B cell (primary cell): ENCODE measurements around the gene CCDC146. TPM values are rescaled to one million over a fixed set of nuclear protein-coding genes. Genes with fewer than 3 reads are reported as not detected.

Experiments used
- ATAC-seq: fragments of 200-7000 bp; cut with Tn5 transposase; one replicate; pipeline ENCODE4 v1.10.0; 2021; ENCODE audit warnings: low read depth, mild to moderate bottlenecking, moderate number of reproducible peaks, moderate library complexity
- CTCF ChIA-PET: fragments of 350-600 bp; sonication (Branson Sonifier 250); formaldehyde crosslinking; loops from one replicate; lab custom pipeline; 2021; ENCODE audit warnings: antibody characterized with exemption, inconsistent platforms; lab: Charles Lee
- POLR2A ChIA-PET: fragments of 350-600 bp; sonication (Branson Sonifier 250); formaldehyde crosslinking; loops from one replicate; lab custom pipeline; 2021; ENCODE audit warnings: antibody characterized with exemption; lab: Charles Lee
- DNase-seq: peaks from one replicate; pipeline ENCODE4 v3.0.0; 2013
- H2AFZ ChIP-seq: 2 replicates; pipeline ENCODE4 v1.6.1; 2012; ENCODE audit warnings: mild to moderate bottlenecking, low read depth, low read length; ENCODE audit not compliant: insufficient read depth, poor library complexity, severe bottlenecking
- H3K27ac ChIP-seq, 2 donors: 1 replicate in 1 of 2; 2 replicates in 1 of 2; pipeline ENCODE4 v1.5.1; 2012 to 2013; ENCODE audit warnings: low read length in 2 of 2, mild to moderate bottlenecking in 2 of 2, moderate library complexity in 1 of 2
- H3K27me3 ChIP-seq, 4 experiments: fragments of 200-600 bp in 1 of 4; sonication (generic) in 1 of 4; replicated peaks in 1 of 4; 1 replicate in 2 of 4; 2 replicates in 2 of 4; pipeline versions ENCODE4 v1.6.1 to v1.7.0; 2013 to 2016; ENCODE audit warnings: low read length in 3 of 4, mild to moderate bottlenecking in 2 of 4, mixed read lengths in 1 of 4, moderate library complexity in 1 of 4; ENCODE audit not compliant: insufficient read depth in 4 of 4, control insufficient read depth in 3 of 4; ENCODE audit errors: control extremely low read depth in 1 of 4
- H3K36me3 ChIP-seq, 2 experiments: replicated peaks in 1 of 2; 1 replicate in 1 of 2; 2 replicates in 1 of 2; pipeline versions ENCODE4 v1.6.1 to v1.7.1; 2013; ENCODE audit warnings: low read length in 1 of 2; ENCODE audit not compliant: insufficient read depth in 2 of 2, control insufficient read depth in 1 of 2; ENCODE audit errors: control extremely low read depth in 1 of 2, extremely low read depth in 1 of 2
- H3K4me1 ChIP-seq, 2 donors: fragments of 200-600 bp in 1 of 2; sonication (generic) in 1 of 2; 1 replicate in 1 of 2; 2 replicates in 1 of 2; pipeline versions ENCODE4 v1.5.1 to v1.6.1; 2013 to 2017; ENCODE audit warnings: low read length in 2 of 2; ENCODE audit not compliant: control insufficient read depth in 2 of 2, insufficient read depth in 2 of 2
- H3K4me2 ChIP-seq: replicated peaks from 2 replicates; pipeline ENCODE3; 2012; ENCODE audit warnings: mild to moderate bottlenecking, low read depth, low read length; ENCODE audit not compliant: poor library complexity, severe bottlenecking
- H3K4me3 ChIP-seq, 5 experiments: fragments of 200-600 bp in 1 of 5; sonication (generic) in 1 of 5; 1 replicate in 3 of 5; 2 replicates in 2 of 5; pipeline versions ENCODE4 v1.5.1 to v1.7.0; 2011 to 2016; ENCODE audit warnings: low read length in 4 of 5, mild to moderate bottlenecking in 4 of 5, low read depth in 2 of 5, control low read depth in 1 of 5, moderate library complexity in 1 of 5; ENCODE audit not compliant: insufficient read depth in 1 of 5; ENCODE audit errors: control extremely low read depth in 1 of 5, extremely low read depth in 1 of 5
- H3K79me2 ChIP-seq: fragments of 200-600 bp; sonication (generic); one replicate; pipeline ENCODE4 v1.6.0; 2016; ENCODE audit warnings: low read length; ENCODE audit not compliant: control insufficient read depth, insufficient read depth
- H3K9ac ChIP-seq: fragments of 200-600 bp; sonication (generic); 2 replicates; pipeline ENCODE4 v1.6.1; 2017; ENCODE audit warnings: mild to moderate bottlenecking, low read length, moderate library complexity
- H3K9me3 ChIP-seq, 3 donors: one replicate each; pipeline versions ENCODE4 v1.6.1 to v1.7.1; 2013; ENCODE audit warnings: low read length in 2 of 3; ENCODE audit not compliant: control insufficient read depth in 2 of 3, insufficient read depth in 1 of 3; ENCODE audit errors: control extremely low read depth in 1 of 3
- H4K20me1 ChIP-seq: 2 replicates; pipeline ENCODE4 v1.6.0; 2012; ENCODE audit warnings: mild to moderate bottlenecking, low read length; ENCODE audit not compliant: insufficient read depth, control insufficient read depth, poor library complexity, severe bottlenecking
- H3K27ac Mint-ChIP-seq: one replicate; pipeline ENCODE4 v1.8.0; 2021; ENCODE audit warnings: mixed read lengths
- H3K27me3 Mint-ChIP-seq: one replicate; pipeline ENCODE4 v1.8.0; 2021; ENCODE audit warnings: mixed read lengths
- H3K4me1 Mint-ChIP-seq: one replicate; pipeline ENCODE4 v1.8.0; 2021; ENCODE audit warnings: mixed read lengths
- H3K4me3 Mint-ChIP-seq: one replicate; pipeline ENCODE4 v1.8.0; 2021; ENCODE audit warnings: mixed read lengths
- H3K9me3 Mint-ChIP-seq: one replicate; pipeline ENCODE4 v1.8.0; 2022; ENCODE audit warnings: mixed read lengths; ENCODE audit not compliant: insufficient read depth
- EZH2 ChIP-seq: IDR thresholded peaks from 2 replicates; pipeline ENCODE4 v1.6.1; 2012; ENCODE audit warnings: borderline replicate concordance, low read depth, mild to moderate bottlenecking, moderate library complexity, low read length; ENCODE audit not compliant: insufficient read depth, poor library complexity, severe bottlenecking
- WGBS: methylation state at CpG from one replicate; pipeline ENCODE4 v1.1.5; 2013; ENCODE audit warnings: missing lambda C conversion rate; ENCODE audit not compliant: insufficient coverage; 5-methylcytosine and 5-hydroxymethylcytosine counted together
- intact Hi-C: fragments of 100-400 bp; cut with micrococcal nuclease; formaldehyde crosslinking; loops from one replicate; pipeline ENCODE4 v1.10.0; 2022
- polyA plus RNA-seq: library from polyadenylated mRNA; depleted of rRNA; stranded (reverse); fragments of >200 nt; gene quantifications from 2 replicates; pipeline ENCODE4 v1.2.3, GENCODE V29; 2012
- total RNA-seq, 2 donors: library from RNA; stranded (reverse); fragments of 120-200 nt in 1 of 2; gene quantifications; 1 replicate in 1 of 2; 2 replicates in 1 of 2; pipeline versions ENCODE4 v1.2.3 to v1.2.4, GENCODE V29; 2013 to 2022
- TF ChIP-seq, protein P1 (sequence below): fragments of 200-600 bp; IDR thresholded peaks from one replicate; pipeline ENCODE4 v1.8.0; 2022; ENCODE audit warnings: antibody characterized with exemption, mild to moderate bottlenecking

The CCDC146 gene
- total and polyA plus RNA-seq, 2 donors (not counting 1 experiment from before 2014, with no cell fraction given): 5.6 to 8.5 TPM

- H3K9ac ChIP-seq: no peak overlapping the region
- H3K27ac Mint-ChIP-seq: no peak overlapping the region
- H2AFZ ChIP-seq: no peak overlapping the region
- no peaks in the 10 kb centered on the region for H3K27me3 ChIP-seq
- ATAC-seq (no peak), DNase-seq (no peak)
- no peak overlapping the region for H3K4me3 Mint-ChIP-seq
- no CpG with 5 or more reads among the region's 3 CpGs for WGBS
- no peak overlapping the region for H3K27ac ChIP-seq
- POLR2A ChIA-PET: no interaction called here
- H3K79me2 ChIP-seq: no peaks in the 10 kb centered on the region
- CTCF ChIA-PET: no interaction called here
- no peaks in the 10 kb centered on the region for H3K27me3 Mint-ChIP-seq
- peaks cover 15% of the 10 kb centered on the region for H3K9me3 Mint-ChIP-seq
- H3K4me1 ChIP-seq: peaks cover 21 to 23% of the 10 kb centered on the region in 2 donors
- no peaks in the 10 kb centered on the region for H3K36me3 ChIP-seq
- peaks cover 1 to 16% (median 15%) of the 10 kb centered on the region in 3 donors for H3K9me3 ChIP-seq
- H4K20me1 ChIP-seq: no peaks in the 10 kb centered on the region
- H3K4me2 ChIP-seq: no peak overlapping the region
- H3K4me1 Mint-ChIP-seq: peaks cover 29% of the 10 kb centered on the region
- intact Hi-C loops: no loop called here
- TF ChIP-seq EZH2: no peak
- TF ChIP-seq, protein P1, sequence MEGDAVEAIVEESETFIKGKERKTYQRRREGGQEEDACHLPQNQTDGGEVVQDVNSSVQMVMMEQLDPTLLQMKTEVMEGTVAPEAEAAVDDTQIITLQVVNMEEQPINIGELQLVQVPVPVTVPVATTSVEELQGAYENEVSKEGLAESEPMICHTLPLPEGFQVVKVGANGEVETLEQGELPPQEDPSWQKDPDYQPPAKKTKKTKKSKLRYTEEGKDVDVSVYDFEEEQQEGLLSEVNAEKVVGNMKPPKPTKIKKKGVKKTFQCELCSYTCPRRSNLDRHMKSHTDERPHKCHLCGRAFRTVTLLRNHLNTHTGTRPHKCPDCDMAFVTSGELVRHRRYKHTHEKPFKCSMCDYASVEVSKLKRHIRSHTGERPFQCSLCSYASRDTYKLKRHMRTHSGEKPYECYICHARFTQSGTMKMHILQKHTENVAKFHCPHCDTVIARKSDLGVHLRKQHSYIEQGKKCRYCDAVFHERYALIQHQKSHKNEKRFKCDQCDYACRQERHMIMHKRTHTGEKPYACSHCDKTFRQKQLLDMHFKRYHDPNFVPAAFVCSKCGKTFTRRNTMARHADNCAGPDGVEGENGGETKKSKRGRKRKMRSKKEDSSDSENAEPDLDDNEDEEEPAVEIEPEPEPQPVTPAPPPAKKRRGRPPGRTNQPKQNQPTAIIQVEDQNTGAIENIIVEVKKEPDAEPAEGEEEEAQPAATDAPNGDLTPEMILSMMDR: no peak
- H3K4me3 ChIP-seq: no peak overlapping the region
These were observed 83.3 kb downstream of the CCDC146 start for GRCh38 chr7:77205706-77206105.

DNA sequence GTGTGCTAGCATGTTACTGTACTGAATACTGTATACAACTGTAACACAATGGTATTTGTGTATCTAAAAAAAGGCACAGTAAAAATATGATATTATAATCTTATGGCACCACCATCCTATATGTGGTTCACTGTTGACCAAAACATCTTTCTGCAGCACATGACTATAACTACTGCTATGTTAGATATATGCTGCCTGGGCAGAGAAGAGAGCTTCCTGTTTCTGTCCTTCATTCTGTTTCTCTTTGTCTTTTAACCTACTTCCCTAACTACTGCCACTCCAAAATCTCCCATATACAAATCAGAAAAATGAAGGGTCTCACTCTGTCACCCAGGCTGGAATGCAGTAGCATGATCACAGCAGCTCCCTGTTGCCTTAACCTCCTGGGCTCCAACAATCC, 86.0 kb downstream of the CCDC146 start:
- ChIA-PET CTCF (interaction anchor here (2.7 kb wide), 1 partner anchor 39 kb away, joined by 10 read pairs; no protein-coding TSS in a partner anchor), POLR2A (no interaction called here)
- H3K4me2 ChIP-seq: no peak overlapping the region
- no peak overlapping the region for H3K4me3 ChIP-seq
- H3K4me1 ChIP-seq: peaks cover 4% of the 10 kb centered on the region in 2 donors
- no peaks in the 10 kb centered on the region for H3K27me3 ChIP-seq
- no peak overlapping the region for H3K9ac ChIP-seq
- no peaks in the 10 kb centered on the region for H3K79me2 ChIP-seq
- H4K20me1 ChIP-seq: no peaks in the 10 kb centered on the region
- Mint-ChIP-seq H3K27ac (no peak overlapping the region), H3K4me1 (peaks cover 7% of the 10 kb centered on the region), H3K9me3 (peaks cover 17% of the 10 kb centered on the region), H3K27me3 (no peaks in the 10 kb centered on the region), H3K4me3 (no peak overlapping the region)
- intact Hi-C loops: no loop called here
- DNase-seq (no peak), ATAC-seq (no peak)
- H3K9me3 ChIP-seq: peaks cover 1 to 17% (median 16%) of the 10 kb centered on the region in 3 donors
- TF ChIP-seq EZH2: no peak
- TF ChIP-seq, protein P1: no peak
- no peaks in the 10 kb centered on the region for H3K36me3 ChIP-seq
- H3K27ac ChIP-seq: no peak overlapping the region
- H2AFZ ChIP-seq: no peak overlapping the region
